Breast epithelium (tissue), 3 donors: Measurements from ENCODE around the gene LPP.

Experiments used
- POLR2A ChIP-seq: fragments of 450-650 bp; IDR thresholded peaks from one replicate; pipeline ENCODE4 v1.6.1; 2016; ENCODE audit warnings: antibody characterized with exemption, mild to moderate bottlenecking, moderate library complexity
- POLR2AphosphoS5 ChIP-seq, 3 donors: sonication (generic); formaldehyde crosslinking; IDR thresholded peaks; one replicate each; pipeline ENCODE4 v1.6.1; 2017; ENCODE audit warnings: antibody characterized with exemption in 3 of 3
- TF ChIP-seq, protein P1 (sequence below), 3 donors: fragments of 450-650 bp; IDR thresholded peaks; one replicate each; pipeline ENCODE4 v1.5.1; 2016 to 2017; ENCODE audit warnings: antibody characterized with exemption in 3 of 3, mild to moderate bottlenecking in 3 of 3, moderate library complexity in 3 of 3

- no peak for TF ChIP-seq POLR2AphosphoS5 (IDR thresholded peaks at IDR 0.05)
- TF ChIP-seq, protein P1, sequence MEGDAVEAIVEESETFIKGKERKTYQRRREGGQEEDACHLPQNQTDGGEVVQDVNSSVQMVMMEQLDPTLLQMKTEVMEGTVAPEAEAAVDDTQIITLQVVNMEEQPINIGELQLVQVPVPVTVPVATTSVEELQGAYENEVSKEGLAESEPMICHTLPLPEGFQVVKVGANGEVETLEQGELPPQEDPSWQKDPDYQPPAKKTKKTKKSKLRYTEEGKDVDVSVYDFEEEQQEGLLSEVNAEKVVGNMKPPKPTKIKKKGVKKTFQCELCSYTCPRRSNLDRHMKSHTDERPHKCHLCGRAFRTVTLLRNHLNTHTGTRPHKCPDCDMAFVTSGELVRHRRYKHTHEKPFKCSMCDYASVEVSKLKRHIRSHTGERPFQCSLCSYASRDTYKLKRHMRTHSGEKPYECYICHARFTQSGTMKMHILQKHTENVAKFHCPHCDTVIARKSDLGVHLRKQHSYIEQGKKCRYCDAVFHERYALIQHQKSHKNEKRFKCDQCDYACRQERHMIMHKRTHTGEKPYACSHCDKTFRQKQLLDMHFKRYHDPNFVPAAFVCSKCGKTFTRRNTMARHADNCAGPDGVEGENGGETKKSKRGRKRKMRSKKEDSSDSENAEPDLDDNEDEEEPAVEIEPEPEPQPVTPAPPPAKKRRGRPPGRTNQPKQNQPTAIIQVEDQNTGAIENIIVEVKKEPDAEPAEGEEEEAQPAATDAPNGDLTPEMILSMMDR (IDR thresholded peaks at IDR 0.05): no peak
- no peak for TF ChIP-seq POLR2A
Observed at GRCh38 chr3:188241072-188241471, 87.1 kb downstream of the LPP start.
